ENCODE data around the gene RING1.

DNA sequence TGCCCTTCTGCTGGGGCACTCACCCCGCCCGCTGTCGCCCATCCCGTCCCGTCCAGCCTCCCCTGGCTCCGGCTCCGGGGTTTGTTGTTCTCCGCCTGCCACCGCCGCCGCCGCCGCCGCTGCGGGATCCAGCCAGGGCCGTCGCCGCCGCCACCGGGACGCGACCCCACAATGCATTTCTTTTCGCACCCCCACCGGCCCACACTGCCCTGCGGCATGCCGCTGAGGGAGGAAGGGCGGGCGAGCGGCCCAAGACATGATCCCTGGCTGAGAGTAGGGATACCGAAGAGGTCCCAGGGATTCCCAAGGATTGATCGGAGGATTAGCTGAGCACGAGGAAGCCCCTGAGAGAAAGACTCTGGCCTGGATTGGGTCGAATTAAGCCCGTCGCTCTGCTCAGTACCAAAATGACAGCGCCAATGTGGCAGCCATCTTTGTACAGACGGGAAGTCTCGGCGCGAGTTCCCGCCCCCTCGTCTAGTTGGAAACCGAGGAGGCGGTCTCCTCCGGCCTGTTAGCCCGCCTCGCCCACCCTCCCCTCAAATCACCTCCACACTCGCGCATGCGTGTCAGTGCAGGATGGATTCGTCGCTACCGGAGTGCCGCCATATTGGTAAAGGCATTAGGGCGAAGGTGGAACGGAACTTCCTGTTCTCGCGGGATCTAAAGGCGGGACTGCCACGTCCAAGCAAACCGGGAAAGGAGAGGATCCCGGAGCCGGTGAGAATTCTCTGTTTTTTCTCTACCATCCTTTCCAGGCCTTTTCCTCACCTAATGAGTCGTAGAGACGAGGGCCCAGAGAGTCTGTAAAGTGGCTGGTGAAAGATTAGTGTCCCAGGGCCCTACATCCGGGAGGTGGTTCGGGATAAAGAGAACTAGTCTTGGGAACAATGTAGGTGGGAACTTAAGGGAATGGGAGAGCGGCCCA is 7.8 kb upstream of the RING1 start, which contains the start of the genes RXRB and SLC39A7:
- TF ChIP-seq POLR2A (IDR thresholded peaks at IDR 0.05; ENCODE audit: low read depth) (peak; percentile 33), POLR2AphosphoS5 (IDR thresholded peaks at IDR 0.05) (peak; percentile 82 to 91), EP300 (IDR thresholded peaks at IDR 0.05) (no peak)
- TF ChIP-seq, protein P1, sequence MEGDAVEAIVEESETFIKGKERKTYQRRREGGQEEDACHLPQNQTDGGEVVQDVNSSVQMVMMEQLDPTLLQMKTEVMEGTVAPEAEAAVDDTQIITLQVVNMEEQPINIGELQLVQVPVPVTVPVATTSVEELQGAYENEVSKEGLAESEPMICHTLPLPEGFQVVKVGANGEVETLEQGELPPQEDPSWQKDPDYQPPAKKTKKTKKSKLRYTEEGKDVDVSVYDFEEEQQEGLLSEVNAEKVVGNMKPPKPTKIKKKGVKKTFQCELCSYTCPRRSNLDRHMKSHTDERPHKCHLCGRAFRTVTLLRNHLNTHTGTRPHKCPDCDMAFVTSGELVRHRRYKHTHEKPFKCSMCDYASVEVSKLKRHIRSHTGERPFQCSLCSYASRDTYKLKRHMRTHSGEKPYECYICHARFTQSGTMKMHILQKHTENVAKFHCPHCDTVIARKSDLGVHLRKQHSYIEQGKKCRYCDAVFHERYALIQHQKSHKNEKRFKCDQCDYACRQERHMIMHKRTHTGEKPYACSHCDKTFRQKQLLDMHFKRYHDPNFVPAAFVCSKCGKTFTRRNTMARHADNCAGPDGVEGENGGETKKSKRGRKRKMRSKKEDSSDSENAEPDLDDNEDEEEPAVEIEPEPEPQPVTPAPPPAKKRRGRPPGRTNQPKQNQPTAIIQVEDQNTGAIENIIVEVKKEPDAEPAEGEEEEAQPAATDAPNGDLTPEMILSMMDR (IDR thresholded peaks at IDR 0.05), result no peak
